HEK293T (cell line): Measurements from ENCODE around the gene PLEKHM2.

Source experiments
- BHLHE40 ChIP-seq: fragments of 450-650 bp; IDR thresholded peaks from 2 replicates; pipeline ENCODE4 v1.6.1; 2016; ENCODE audit warnings: mild to moderate bottlenecking, moderate library complexity, borderline replicate concordance
- FOXM1 ChIP-seq: fragments of 450-650 bp; IDR thresholded peaks from 2 replicates; pipeline ENCODE4 v1.6.1; 2017; ENCODE audit warnings: mild to moderate bottlenecking, borderline replicate concordance
- PKNOX1 ChIP-seq: fragments of 450-650 bp; IDR thresholded peaks from 2 replicates; pipeline ENCODE4 v1.6.1; 2016

DNA sequence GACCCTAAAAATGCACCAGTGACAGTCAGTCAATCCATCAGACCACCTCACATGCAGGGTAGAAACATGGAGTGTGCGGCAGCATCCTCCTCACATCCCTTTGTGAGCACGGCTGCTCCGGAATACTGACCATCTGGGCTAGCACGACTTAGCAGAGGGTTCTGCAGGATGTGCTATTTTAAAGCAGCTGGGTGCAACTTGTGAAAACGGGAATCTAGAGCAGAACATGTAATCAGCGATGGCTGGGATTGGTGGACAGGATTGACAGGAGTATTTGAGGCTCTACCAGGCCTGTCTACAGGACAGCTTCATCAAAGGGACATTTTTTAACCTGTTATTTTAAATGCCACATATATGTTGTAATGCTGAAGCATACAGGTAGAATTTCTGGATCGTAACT, 16.8 kb upstream of the PLEKHM2 start:
- TF ChIP-seq PKNOX1 (no peak), BHLHE40 (no peak), FOXM1 (no peak)
